Kidney (tissue), 14 donors: ENCODE measurements around the gene RAP1GAP2. TPM values are rescaled to one million over a fixed set of nuclear protein-coding genes. Genes with fewer than 3 reads are reported as not detected.
A peak's percentile ranks its signal among the peaks of the same experiment; 100 is the strongest.

Source experiments
- DNase-seq, 5 donors: peaks; one replicate each; pipeline ENCODE4 v3.0.0-alpha.2; 2013 to 2020
- FAIRE-seq: peaks from 2 replicates; lab custom pipeline; 2012; peaks lifted over from hg19 to GRCh38; lab: Jason Lieb, UNC
- H3K27ac ChIP-seq, 2 donors: one replicate each; pipeline ENCODE4 v1.7.0; 2013; ENCODE audit warnings: low read depth in 2 of 2, low read length in 2 of 2, inconsistent platforms in 1 of 2
- H3K27me3 ChIP-seq: one replicate; pipeline ENCODE4 v1.7.1; 2013; ENCODE audit warnings: low read length, inconsistent platforms; ENCODE audit not compliant: control insufficient read depth, insufficient read depth
- H3K36me3 ChIP-seq, 3 donors: one replicate each; pipeline versions ENCODE4 v1.7.0 to v1.7.1; 2013; ENCODE audit warnings: low read length in 3 of 3, control low read depth in 1 of 3, inconsistent platforms in 1 of 3; ENCODE audit not compliant: insufficient read depth in 3 of 3, control insufficient read depth in 2 of 3
- H3K4me1 ChIP-seq, 3 donors: one replicate each; pipeline versions ENCODE4 v1.7.0 to v1.7.1; 2013; ENCODE audit warnings: low read length in 3 of 3, inconsistent platforms in 1 of 3, low read depth in 1 of 3; ENCODE audit not compliant: control insufficient read depth in 2 of 3, insufficient read depth in 2 of 3
- H3K4me3 ChIP-seq, 3 donors: one replicate each; pipeline versions ENCODE4 v1.7.0 to v1.8.1; 2013; ENCODE audit warnings: low read length in 3 of 3, control low read depth in 1 of 3, inconsistent platforms in 1 of 3
- H3K9ac ChIP-seq, 3 donors: one replicate each; pipeline versions ENCODE4 v1.7.0 to v1.7.1; 2013; ENCODE audit warnings: low read length in 3 of 3, control low read depth in 1 of 3, inconsistent platforms in 1 of 3
- H3K9me3 ChIP-seq, 3 donors: one replicate each; pipeline versions ENCODE4 v1.7.0 to v1.7.1; 2013; ENCODE audit warnings: low read length in 3 of 3, control low read depth in 1 of 3, inconsistent platforms in 1 of 3; ENCODE audit not compliant: control insufficient read depth in 2 of 3, insufficient read depth in 1 of 3
- intact Hi-C: fragments of 100-400 bp; cut with DNase I; formaldehyde crosslinking; loops from one replicate; pipeline ENCODE4 v1.11.1; 2022
- polyA plus RNA-seq: library from polyadenylated mRNA; stranded (reverse); fragments of 350-450 nt; fragmentation: Illumina TruSeq; extraction: RNeasy Lipid Tissue Mini Kit (QIAGEN cat#74804); gene quantifications from one replicate; pipeline ENCODE4 v1.2.3, GENCODE V29; 2014; ENCODE audit warnings: low read depth, low replicate concordance; ENCODE audit not compliant: insufficient read depth
- total RNA-seq: library from RNA; stranded (reverse); fragmentation: NEBNext Ultra II Directional; extraction: Animal tissue kit (Norgen Biotek cat#: 25700); gene quantifications from one replicate; pipeline ENCODE4 v1.2.1, GENCODE V29; 2021
- TF ChIP-seq, protein P1 (sequence below): IDR thresholded peaks from 3 replicates; pipeline ENCODE4 v1.5.1; 2012; ENCODE audit warnings: mild to moderate bottlenecking, moderate library complexity, borderline replicate concordance; ENCODE audit not compliant: insufficient read depth; ENCODE audit errors: extremely low read depth
- donor health status: control.
- donor health status: control.
- donor health status: control.
- donor health status: control.
- donor health status: control.
- donor health status: DM: yes; HTN: yes; CAD: no.
- donor health status: Normal renal cell carcinoma (clear cell type).

RAP1GAP2 gene
- total and polyA plus RNA-seq, 2 donors from 2014 or later, result 6.8 to 46.2 TPM

DNA sequence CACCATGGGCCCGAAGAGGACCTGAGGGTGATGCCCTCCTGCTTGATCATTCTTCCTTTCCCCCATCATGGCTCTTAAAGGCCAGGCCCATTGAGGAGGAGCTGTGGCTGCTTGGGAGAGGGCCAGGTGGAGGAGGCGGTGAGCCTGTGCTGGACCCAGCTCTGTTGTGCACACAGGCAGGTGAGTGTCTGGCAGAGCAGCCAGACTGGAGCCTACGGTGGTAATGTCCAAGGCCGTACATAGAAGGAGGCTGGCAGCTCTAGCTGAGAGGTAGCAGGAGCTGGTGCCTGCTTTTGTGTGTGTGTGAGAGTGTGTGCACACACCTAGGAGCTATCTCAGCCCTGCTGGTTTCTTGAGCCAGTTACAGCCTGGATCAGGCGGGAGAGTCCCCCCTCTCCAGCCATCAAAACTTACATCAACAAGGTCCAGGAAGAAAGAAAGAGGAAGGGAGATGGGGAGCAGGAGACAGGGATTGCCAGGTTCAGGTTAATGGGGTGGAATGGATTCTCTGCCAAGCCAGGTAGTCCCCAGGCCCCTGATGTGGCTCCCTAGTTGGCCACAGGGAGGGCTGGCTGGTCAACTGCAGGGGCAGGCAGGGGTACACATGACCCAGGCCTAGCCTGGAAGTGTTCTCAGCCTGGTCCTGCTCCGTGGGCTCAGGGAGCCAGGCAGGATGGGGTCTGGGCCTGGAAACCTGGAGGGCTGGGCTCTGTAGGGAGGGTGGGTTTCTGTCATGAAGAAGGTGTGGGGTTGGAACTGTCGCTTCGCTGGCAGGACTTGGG lies 107.1 kb downstream of the RAP1GAP2 start:
- TF ChIP-seq, protein P1, sequence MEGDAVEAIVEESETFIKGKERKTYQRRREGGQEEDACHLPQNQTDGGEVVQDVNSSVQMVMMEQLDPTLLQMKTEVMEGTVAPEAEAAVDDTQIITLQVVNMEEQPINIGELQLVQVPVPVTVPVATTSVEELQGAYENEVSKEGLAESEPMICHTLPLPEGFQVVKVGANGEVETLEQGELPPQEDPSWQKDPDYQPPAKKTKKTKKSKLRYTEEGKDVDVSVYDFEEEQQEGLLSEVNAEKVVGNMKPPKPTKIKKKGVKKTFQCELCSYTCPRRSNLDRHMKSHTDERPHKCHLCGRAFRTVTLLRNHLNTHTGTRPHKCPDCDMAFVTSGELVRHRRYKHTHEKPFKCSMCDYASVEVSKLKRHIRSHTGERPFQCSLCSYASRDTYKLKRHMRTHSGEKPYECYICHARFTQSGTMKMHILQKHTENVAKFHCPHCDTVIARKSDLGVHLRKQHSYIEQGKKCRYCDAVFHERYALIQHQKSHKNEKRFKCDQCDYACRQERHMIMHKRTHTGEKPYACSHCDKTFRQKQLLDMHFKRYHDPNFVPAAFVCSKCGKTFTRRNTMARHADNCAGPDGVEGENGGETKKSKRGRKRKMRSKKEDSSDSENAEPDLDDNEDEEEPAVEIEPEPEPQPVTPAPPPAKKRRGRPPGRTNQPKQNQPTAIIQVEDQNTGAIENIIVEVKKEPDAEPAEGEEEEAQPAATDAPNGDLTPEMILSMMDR, result no peak
- intact Hi-C loops, result no loop called here
- Histone ChIP-seq H3K9me3 (no peaks in the 10 kb centered on the region), H3K4me1 (peaks cover 0 to 16% (median 4%) of the 10 kb centered on the region in 3 donors), H3K9ac (peak overlapping the region in 1 of 3 donors; percentile 46), H3K36me3 (no peaks in the 10 kb centered on the region), H3K4me3 (no peak overlapping the region), H3K27ac (peak overlapping the region in 1 of 2 donors; percentile 59), H3K27me3 (no peaks in the 10 kb centered on the region)
- FAIRE-seq (no peak), DNase-seq (peak in 1 of 5 donors; percentile 48)

DNA sequence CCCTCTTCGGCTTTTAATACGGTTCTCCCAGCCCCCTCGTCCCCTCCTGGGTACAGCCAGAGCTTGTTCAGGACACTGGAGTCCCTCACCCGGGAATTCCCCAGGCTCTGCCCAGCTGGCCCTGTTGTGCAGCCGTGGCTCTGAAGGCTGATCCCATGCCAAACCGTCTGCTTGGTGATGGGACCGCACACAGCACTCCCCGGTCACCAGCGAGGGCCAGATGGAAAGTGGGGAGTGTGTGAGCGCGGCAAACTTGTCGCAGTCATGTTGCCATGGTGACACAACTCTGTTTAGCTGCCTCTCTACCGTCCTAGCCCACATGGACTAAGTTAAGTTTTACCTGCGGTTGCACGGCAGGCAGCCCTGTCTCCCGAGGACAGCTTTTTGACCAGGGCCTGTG lies 107.9 kb downstream of the RAP1GAP2 start:
- Histone ChIP-seq H3K27ac (peak overlapping the region; percentile 43 to 59), H3K4me3 (no peak overlapping the region), H3K9ac (peak overlapping the region in 1 of 3 donors; percentile 40), H3K36me3 (no peaks in the 10 kb centered on the region), H3K9me3 (no peaks in the 10 kb centered on the region), H3K4me1 (peaks cover 0 to 11% (median 4%) of the 10 kb centered on the region in 3 donors), H3K27me3 (no peaks in the 10 kb centered on the region)
- intact Hi-C loops, result no loop called here
- FAIRE-seq (no peak), DNase-seq (peak; percentile 78 to 89 (median 86))
- TF ChIP-seq, protein P1, result no peak

DNA sequence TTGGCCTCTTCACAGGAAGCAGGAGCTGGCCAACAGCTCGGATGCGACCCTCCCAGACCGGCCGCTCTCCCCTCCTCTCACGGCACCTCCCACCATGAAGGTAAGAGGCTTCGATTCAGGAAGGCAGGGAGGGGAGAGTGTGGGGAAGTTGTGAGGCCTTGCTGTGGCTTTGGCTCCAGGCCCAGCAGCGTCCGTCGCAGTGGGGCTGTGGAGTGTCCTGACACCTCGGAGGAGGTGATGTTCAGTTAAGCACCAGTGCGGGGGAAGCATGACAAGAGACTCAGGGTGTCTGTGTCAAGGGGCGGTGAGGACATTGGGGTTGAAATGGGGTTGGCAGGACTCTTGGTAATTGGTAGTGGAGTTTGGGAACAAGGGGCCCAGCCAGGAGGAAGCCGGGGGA lies 109.0 kb downstream of the RAP1GAP2 start:
- TF ChIP-seq, protein P1, result no peak
- Histone ChIP-seq H3K27ac (no peak overlapping the region), H3K4me3 (no peak overlapping the region), H3K4me1 (peaks cover 0 to 11% (median 4%) of the 10 kb centered on the region in 3 donors), H3K27me3 (no peaks in the 10 kb centered on the region), H3K36me3 (no peaks in the 10 kb centered on the region), H3K9me3 (no peaks in the 10 kb centered on the region), H3K9ac (no peak overlapping the region)
- intact Hi-C loops, result no loop called here
- DNase-seq (peak in 1 of 5 donors; percentile 73), FAIRE-seq (no peak)
